IMR-90 (cell line): ENCODE measurements around the gene KDM3B. TPM values are rescaled to one million over a fixed set of nuclear protein-coding genes. Genes with fewer than 3 reads are reported as not detected.
A peak's percentile ranks its signal among the peaks of the same experiment; 100 is the strongest.

ENCODE experiments used
- ATAC-seq: fragments of 200-7000 bp; cut with Tn5 transposase; 2 replicates; pipeline ENCODE4 v1.9.1; 2020; ENCODE audit warnings: low read depth, mild to moderate bottlenecking, moderate library complexity
- BruUV-seq: library from RNA; stranded (reverse); fragments of 400-500 nt; replicated peaks from 2 replicates; lab custom pipeline; 2021; lab: Mats Ljungman, UMichigan
- CTCF ChIA-PET: fragments of 300-600 bp; formaldehyde crosslinking; extraction: SDS; loops from one replicate; lab custom pipeline; 2021; ENCODE audit warnings: antibody characterized with exemption; lab: Yijun Ruan, JAX
- POLR2A ChIA-PET: fragments of 300-600 bp; sonication (Branson Sonifier 250); formaldehyde crosslinking; loops from one replicate; lab custom pipeline; 2022; ENCODE audit warnings: antibody characterized with exemption; ENCODE audit not compliant: unreplicated experiment; lab: Charles Lee
- DNase-seq: peaks from one replicate; pipeline ENCODE4 v3.0.0; 2013
- H2AFZ ChIP-seq: replicated peaks from 2 replicates; pipeline ENCODE3; 2013; ENCODE audit warnings: low read length, mild to moderate bottlenecking; ENCODE audit not compliant: poor library complexity
- H2AK5ac ChIP-seq: 2 replicates; pipeline ENCODE4 v1.6.1; 2013; ENCODE audit warnings: low read depth, low read length, inconsistent platforms
- H2AK9ac ChIP-seq: replicated peaks from 2 replicates; pipeline ENCODE3; 2013; ENCODE audit warnings: mild to moderate bottlenecking, low read depth, low read length, moderate library complexity; ENCODE audit not compliant: poor library complexity
- H2BK120ac ChIP-seq: 2 replicates; pipeline ENCODE4 v1.6.1; 2013; ENCODE audit warnings: low read depth, low read length, inconsistent platforms
- H2BK15ac ChIP-seq: 3 replicates; pipeline ENCODE4 v1.6.1; 2013; ENCODE audit warnings: low read depth, low read length, inconsistent platforms
- H2BK20ac ChIP-seq: 2 replicates; pipeline ENCODE4 v1.6.1; 2013; ENCODE audit warnings: low read depth, mild to moderate bottlenecking, inconsistent platforms, low read length, moderate library complexity
- H2BK5ac ChIP-seq: 2 replicates; pipeline ENCODE4 v1.6.1; 2013; ENCODE audit warnings: mild to moderate bottlenecking, low read depth, low read length, inconsistent platforms; ENCODE audit not compliant: poor library complexity, severe bottlenecking
- H3K14ac ChIP-seq: replicated peaks from 2 replicates; pipeline ENCODE4 v1.6.1; 2013; ENCODE audit warnings: low read depth, low read length, inconsistent platforms
- H3K18ac ChIP-seq: 2 replicates; pipeline ENCODE4 v1.6.1; 2013; ENCODE audit warnings: low read depth, low read length, control low read depth
- H3K23ac ChIP-seq: 2 replicates; pipeline ENCODE4 v1.6.1; 2013; ENCODE audit warnings: low read depth, low read length, inconsistent platforms
- H3K27ac ChIP-seq: 2 replicates; pipeline ENCODE4 v1.5.1; 2013; ENCODE audit warnings: mild to moderate bottlenecking, control low read depth, low read length; ENCODE audit not compliant: insufficient read depth
- H3K27me3 ChIP-seq: 2 replicates; pipeline ENCODE4 v1.6.1; 2013; ENCODE audit warnings: low read length; ENCODE audit not compliant: control insufficient read depth, insufficient read depth
- H3K36me3 ChIP-seq: 2 replicates; pipeline ENCODE4 v1.6.1; 2013; ENCODE audit warnings: low read length, mixed read lengths; ENCODE audit not compliant: control insufficient read depth, insufficient read depth
- H3K4ac ChIP-seq: 2 replicates; pipeline ENCODE4 v1.6.1; 2013; ENCODE audit warnings: low read depth, low read length, inconsistent platforms
- H3K4me1 ChIP-seq: 2 replicates; pipeline ENCODE4 v1.6.1; 2013; ENCODE audit warnings: low read length, mixed read lengths; ENCODE audit not compliant: control insufficient read depth, insufficient read depth
- H3K4me2 ChIP-seq: 2 replicates; pipeline ENCODE4 v1.6.1; 2013; ENCODE audit warnings: low read depth, mild to moderate bottlenecking, control low read depth, low read length, moderate library complexity
- H3K4me3 ChIP-seq: 2 replicates; pipeline ENCODE4 v1.5.1; 2013; ENCODE audit warnings: low read depth, mild to moderate bottlenecking, control low read depth, low read length, moderate library complexity; ENCODE audit not compliant: insufficient read depth
- H3K56ac ChIP-seq: 2 replicates; pipeline ENCODE4 v1.6.1; 2013; ENCODE audit warnings: low read length, inconsistent platforms; ENCODE audit not compliant: insufficient read depth; ENCODE audit errors: extremely low read depth
- H3K79me1 ChIP-seq, 2 experiments: 2 replicates each; pipeline ENCODE4 v1.6.1; 2013; ENCODE audit warnings: low read length in 2 of 2, inconsistent platforms in 1 of 2, low read depth in 1 of 2
- H3K9ac ChIP-seq: 2 replicates; pipeline ENCODE4 v1.6.1; 2013; ENCODE audit warnings: low read depth, low read length, control low read depth
- H3K9me1 ChIP-seq: 2 replicates; pipeline ENCODE4 v1.6.1; 2013; ENCODE audit warnings: low read length, inconsistent platforms; ENCODE audit not compliant: insufficient read depth
- H3K9me3 ChIP-seq: 2 replicates; pipeline ENCODE4 v1.6.1; 2013; ENCODE audit warnings: low read length; ENCODE audit not compliant: control insufficient read depth, insufficient read depth
- H4K20me1 ChIP-seq: 2 replicates; pipeline ENCODE4 v1.6.1; 2013; ENCODE audit warnings: low read length, inconsistent platforms; ENCODE audit not compliant: insufficient read depth
- H4K5ac ChIP-seq: 2 replicates; pipeline ENCODE4 v1.6.1; 2013; ENCODE audit warnings: mild to moderate bottlenecking, low read depth, low read length, control low read depth
- H4K8ac ChIP-seq, 2 experiments: 2 replicates each; pipeline ENCODE4 v1.6.1; 2013; ENCODE audit warnings: low read depth in 2 of 2, low read length in 2 of 2, control low read depth in 1 of 2, inconsistent platforms in 1 of 2
- H4K91ac ChIP-seq: 2 replicates; pipeline ENCODE4 v1.6.1; 2013; ENCODE audit warnings: low read depth, low read length, inconsistent platforms; ENCODE audit not compliant: insufficient read depth
- RCOR1 ChIP-seq: IDR thresholded peaks from 2 replicates; pipeline ENCODE4 v1.6.1; 2012; ENCODE audit warnings: mild to moderate bottlenecking, low read length, improper control_type of control experiment; ENCODE audit not compliant: insufficient replicate concordance
- WGBS, 2 experiments: methylation state at CpG; one replicate each; pipeline versions ENCODE4 v1.1.5 to v1.1.7; 2013; ENCODE audit warnings: missing lambda C conversion rate in 2 of 2; ENCODE audit not compliant: insufficient read length in 1 of 2; ENCODE audit errors: extremely low coverage in 2 of 2; 5-methylcytosine and 5-hydroxymethylcytosine counted together
- dilution Hi-C: fragments of 300-500 bp; cut with HindIII; formaldehyde crosslinking; loops from one replicate; pipeline ENCODE4 v1.14.3; 2018; ENCODE audit warnings: low sequenced_read_pairs; ENCODE audit not compliant: unreplicated experiment
- in situ Hi-C: fragments of 300-500 bp; cut with MboI; formaldehyde crosslinking; loops from 3 replicates; pipeline ENCODE4 v1.14.3; 2019; ENCODE audit warnings: low sequenced_read_pairs, inconsistent platforms, mixed read lengths
- intact Hi-C: fragments of 100-400 bp; cut with micrococcal nuclease; formaldehyde crosslinking; loops from 2 replicates; pipeline ENCODE4 v1.10.0; 2022
- polyA plus RNA-seq, 3 experiments: library from polyadenylated mRNA; depleted of rRNA; stranded (reverse); fragments of >200 nt; gene quantifications; 2 replicates each; pipeline ENCODE4 v1.2.3, GENCODE V29; 2012; ENCODE audit warnings: low replicate concordance in 1 of 3
- total RNA-seq: library from RNA; depleted of rRNA; stranded (reverse); fragments of >200 nt; gene quantifications from 2 replicates; pipeline ENCODE4 v1.2.3, GENCODE V29; 2012
- TF ChIP-seq, protein P1 (sequence below): fragments of 150-350 bp; IDR thresholded peaks from 2 replicates; pipeline ENCODE4 v1.6.1; 2016; ENCODE audit warnings: low read depth, mild to moderate bottlenecking, low read length, moderate library complexity, borderline replicate concordance
- TF ChIP-seq, protein P2 (sequence below): fragments of 150-350 bp; IDR thresholded peaks from 2 replicates; pipeline ENCODE4 v1.6.1; 2017; ENCODE audit warnings: mild to moderate bottlenecking, antibody characterized with exemption, low read length, low read depth
- TF ChIP-seq, protein P3 (sequence below): conservative IDR thresholded peaks from 2 replicates; pipeline ENCODE4 v1.5.1; 2012; ENCODE audit warnings: mild to moderate bottlenecking, low read depth, low read length, improper control_type of control experiment

KDM3B gene
- total and polyA plus RNA-seq, 2 of the 4 experiments (the other 2 are of a cell fraction) = 19.4 to 35.8 TPM

DNA sequence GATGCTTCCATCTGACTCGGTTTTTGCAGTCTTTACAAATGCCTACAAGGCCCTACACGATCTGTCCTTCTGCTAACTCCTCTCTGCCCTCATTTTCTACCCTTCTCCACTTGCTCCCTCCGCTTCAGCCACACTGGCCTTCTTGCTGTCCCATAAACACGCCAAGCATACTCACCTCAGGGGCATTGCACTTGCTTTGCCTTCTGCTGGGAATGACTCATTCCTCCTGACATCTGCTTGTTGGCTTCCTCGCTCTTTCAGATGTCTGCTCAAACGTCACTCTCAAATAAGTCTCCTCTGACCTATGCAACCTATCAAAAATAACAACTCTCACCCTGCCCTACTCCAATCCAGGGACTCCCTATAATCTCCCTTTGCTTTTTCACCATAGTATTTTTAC lies 49.1 kb upstream of the KDM3B start:
- no peak overlapping the region for H3K14ac ChIP-seq
- DNase-seq (peak; percentile 68), ATAC-seq (peak; percentile 40; the same call in 1 of the 2 replicates)
- H2BK5ac ChIP-seq = no peak overlapping the region
- no TSS peak for BruUV-seq
- H3K4me1 ChIP-seq = no peaks in the 10 kb centered on the region
- in situ Hi-C loops (no loop called here), intact Hi-C loops (no loop called here), dilution Hi-C loops (no loop called here)
- H3K27ac ChIP-seq = no peak overlapping the region
- no peak overlapping the region for H2BK20ac ChIP-seq
- no peaks in the 10 kb centered on the region for H3K27me3 ChIP-seq
- H3K18ac ChIP-seq = no peak overlapping the region
- 87% methylated on average over 5 of the region's 6 CpGs; no CpG with 5 or more reads in 1 of the 2 experiments for WGBS, 2 experiments
- H3K79me1 ChIP-seq = peaks cover 0 to 5% of the 10 kb centered on the region in 2 experiments; a peak in 1 of 4 replicates
- H4K20me1 ChIP-seq = no peaks in the 10 kb centered on the region
- H2AK9ac ChIP-seq = no peak overlapping the region
- no peak overlapping the region for H3K9ac ChIP-seq
- H3K4me3 ChIP-seq = no peak overlapping the region
- TF ChIP-seq, protein P1, sequence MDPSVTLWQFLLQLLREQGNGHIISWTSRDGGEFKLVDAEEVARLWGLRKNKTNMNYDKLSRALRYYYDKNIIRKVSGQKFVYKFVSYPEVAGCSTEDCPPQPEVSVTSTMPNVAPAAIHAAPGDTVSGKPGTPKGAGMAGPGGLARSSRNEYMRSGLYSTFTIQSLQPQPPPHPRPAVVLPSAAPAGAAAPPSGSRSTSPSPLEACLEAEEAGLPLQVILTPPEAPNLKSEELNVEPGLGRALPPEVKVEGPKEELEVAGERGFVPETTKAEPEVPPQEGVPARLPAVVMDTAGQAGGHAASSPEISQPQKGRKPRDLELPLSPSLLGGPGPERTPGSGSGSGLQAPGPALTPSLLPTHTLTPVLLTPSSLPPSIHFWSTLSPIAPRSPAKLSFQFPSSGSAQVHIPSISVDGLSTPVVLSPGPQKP = no peak
- TF ChIP-seq, protein P2, sequence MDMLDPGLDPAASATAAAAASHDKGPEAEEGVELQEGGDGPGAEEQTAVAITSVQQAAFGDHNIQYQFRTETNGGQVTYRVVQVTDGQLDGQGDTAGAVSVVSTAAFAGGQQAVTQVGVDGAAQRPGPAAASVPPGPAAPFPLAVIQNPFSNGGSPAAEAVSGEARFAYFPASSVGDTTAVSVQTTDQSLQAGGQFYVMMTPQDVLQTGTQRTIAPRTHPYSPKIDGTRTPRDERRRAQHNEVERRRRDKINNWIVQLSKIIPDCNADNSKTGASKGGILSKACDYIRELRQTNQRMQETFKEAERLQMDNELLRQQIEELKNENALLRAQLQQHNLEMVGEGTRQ = no peak
- TF ChIP-seq RCOR1 = no peak
- TF ChIP-seq, protein P3, sequence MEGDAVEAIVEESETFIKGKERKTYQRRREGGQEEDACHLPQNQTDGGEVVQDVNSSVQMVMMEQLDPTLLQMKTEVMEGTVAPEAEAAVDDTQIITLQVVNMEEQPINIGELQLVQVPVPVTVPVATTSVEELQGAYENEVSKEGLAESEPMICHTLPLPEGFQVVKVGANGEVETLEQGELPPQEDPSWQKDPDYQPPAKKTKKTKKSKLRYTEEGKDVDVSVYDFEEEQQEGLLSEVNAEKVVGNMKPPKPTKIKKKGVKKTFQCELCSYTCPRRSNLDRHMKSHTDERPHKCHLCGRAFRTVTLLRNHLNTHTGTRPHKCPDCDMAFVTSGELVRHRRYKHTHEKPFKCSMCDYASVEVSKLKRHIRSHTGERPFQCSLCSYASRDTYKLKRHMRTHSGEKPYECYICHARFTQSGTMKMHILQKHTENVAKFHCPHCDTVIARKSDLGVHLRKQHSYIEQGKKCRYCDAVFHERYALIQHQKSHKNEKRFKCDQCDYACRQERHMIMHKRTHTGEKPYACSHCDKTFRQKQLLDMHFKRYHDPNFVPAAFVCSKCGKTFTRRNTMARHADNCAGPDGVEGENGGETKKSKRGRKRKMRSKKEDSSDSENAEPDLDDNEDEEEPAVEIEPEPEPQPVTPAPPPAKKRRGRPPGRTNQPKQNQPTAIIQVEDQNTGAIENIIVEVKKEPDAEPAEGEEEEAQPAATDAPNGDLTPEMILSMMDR = no peak
- H4K8ac ChIP-seq = no peak overlapping the region
- H4K91ac ChIP-seq = no peak overlapping the region
- no peak overlapping the region for H2AK5ac ChIP-seq
- H3K9me3 ChIP-seq = no peaks in the 10 kb centered on the region
- peaks cover 2% of the 10 kb centered on the region; the same call in 1 of the 2 replicates for H3K36me3 ChIP-seq
- H3K4me2 ChIP-seq = no peak overlapping the region
- 0 out of 2 replicates have a peak, but pooled peaks cover 2% of the 10 kb centered on the region for H3K9me1 ChIP-seq
- no peak overlapping the region for H4K5ac ChIP-seq
- no peak overlapping the region for H3K4ac ChIP-seq
- H3K23ac ChIP-seq = no peak overlapping the region
- H2BK120ac ChIP-seq = no peak overlapping the region
- H2AFZ ChIP-seq = no peak overlapping the region
- H3K56ac ChIP-seq = no peak overlapping the region
- POLR2A ChIA-PET = no interaction called here
- no peak overlapping the region for H2BK15ac ChIP-seq
- CTCF ChIA-PET = no interaction called here
